WTC11 (cell line): Measurements from ENCODE around the gene PDE4B. TPM values are rescaled to one million over a fixed set of nuclear protein-coding genes. Genes with fewer than 3 reads are reported as not detected.

Experiments
- ATAC-seq: fragments of 200-7000 bp; cut with Tn5 transposase; 2 replicates; pipeline ENCODE4 v1.10.0; 2021; ENCODE audit warnings: mild to moderate bottlenecking, moderate library complexity
- CTCF ChIA-PET: fragments of 300-600 bp; sonication (Branson Sonifier 250); formaldehyde crosslinking; loops from one replicate; lab custom pipeline; 2021; ENCODE audit warnings: antibody characterized with exemption; lab: Charles Lee
- POLR2A ChIA-PET: fragments of 350-600 bp; sonication (Branson Sonifier 250); formaldehyde crosslinking; loops from one replicate; lab custom pipeline; 2021; ENCODE audit warnings: antibody characterized with exemption; lab: Charles Lee
- DNase-seq: peaks from one replicate; pipeline ENCODE4 v3.0.0; 2021; ENCODE audit warnings: low spot score
- H3K27ac Mint-ChIP-seq: 2 replicates; pipeline ENCODE4 v1.8.0; 2021; ENCODE audit warnings: mixed read lengths
- H3K27me3 Mint-ChIP-seq: 2 replicates; pipeline ENCODE4 v1.8.0; 2021; ENCODE audit warnings: low read depth, mild to moderate bottlenecking, moderate library complexity, mixed read lengths
- H3K36me3 Mint-ChIP-seq: 2 replicates; pipeline ENCODE4 v1.8.0; 2021; ENCODE audit warnings: mixed read lengths
- H3K4me1 Mint-ChIP-seq: 2 replicates; pipeline ENCODE4 v1.8.0; 2022; ENCODE audit warnings: mixed read lengths
- H3K4me3 Mint-ChIP-seq: 2 replicates; pipeline ENCODE4 v1.8.0; 2021; ENCODE audit warnings: mild to moderate bottlenecking, moderate library complexity, mixed read lengths
- H3K9me3 Mint-ChIP-seq: 2 replicates; pipeline ENCODE4 v1.8.0; 2021; ENCODE audit warnings: mixed read lengths
- AFF4 ChIP-seq: sonication (generic); formaldehyde crosslinking; IDR thresholded peaks from 2 replicates; pipeline ENCODE4 v1.8.1; 2023; ENCODE audit warnings: mild to moderate bottlenecking, missing genetic modification reagents, borderline replicate concordance
- AR ChIP-seq: fragments of 250-450 bp; sonication (Bioruptor Pico); IDR thresholded peaks from 2 replicates; pipeline ENCODE4 v1.9.0; 2021; ENCODE audit warnings: mild to moderate bottlenecking
- ARID4B ChIP-seq: sonication (generic); formaldehyde crosslinking; IDR thresholded peaks from 2 replicates; pipeline ENCODE4 v1.8.0; 2023; ENCODE audit warnings: missing genetic modification reagents, mild to moderate bottlenecking, borderline replicate concordance
- ATF1 ChIP-seq: sonication (generic); formaldehyde crosslinking; IDR thresholded peaks from 2 replicates; pipeline ENCODE4 v1.8.1; 2023; ENCODE audit warnings: mild to moderate bottlenecking, moderate library complexity, missing genetic modification reagents
- ATF2 ChIP-seq: sonication (generic); formaldehyde crosslinking; IDR thresholded peaks from 2 replicates; pipeline ENCODE4 v1.8.1; 2022; ENCODE audit warnings: low read depth, missing genetic modification reagents, borderline replicate concordance
- CREB1 ChIP-seq: sonication (generic); formaldehyde crosslinking; IDR thresholded peaks from 2 replicates; pipeline ENCODE4 v1.8.0; 2023; ENCODE audit warnings: mild to moderate bottlenecking, missing genetic modification reagents
- E2F5 ChIP-seq: sonication (generic); formaldehyde crosslinking; IDR thresholded peaks from 2 replicates; pipeline ENCODE4 v1.8.1; 2022; ENCODE audit warnings: mild to moderate bottlenecking, moderate library complexity, missing genetic modification reagents
- HMGXB4 ChIP-seq: sonication (generic); formaldehyde crosslinking; IDR thresholded peaks from 2 replicates; pipeline ENCODE4 v1.8.1; 2023; ENCODE audit warnings: mild to moderate bottlenecking, moderate library complexity, missing genetic modification reagents
- KAT7 ChIP-seq: sonication (generic); formaldehyde crosslinking; IDR thresholded peaks from 2 replicates; pipeline ENCODE4 v1.8.1; 2023; ENCODE audit warnings: missing genetic modification reagents, mild to moderate bottlenecking, borderline replicate concordance
- MAX ChIP-seq: sonication (generic); formaldehyde crosslinking; IDR thresholded peaks from 2 replicates; pipeline ENCODE4 v1.8.0; 2022; ENCODE audit warnings: mild to moderate bottlenecking, missing genetic modification reagents
- SP1 ChIP-seq: sonication (generic); formaldehyde crosslinking; conservative IDR thresholded peaks from 2 replicates; pipeline ENCODE4 v1.8.1; 2022; ENCODE audit warnings: missing genetic modification reagents
- ZMAT4 ChIP-seq: fragments of 250-450 bp; sonication (Bioruptor Pico); IDR thresholded peaks from 2 replicates; pipeline ENCODE4 v1.9.0; 2021; ENCODE audit warnings: mild to moderate bottlenecking
- ZNF416 ChIP-seq: fragments of 250-450 bp; sonication (Bioruptor Pico); IDR thresholded peaks from 2 replicates; pipeline ENCODE4 v1.9.0; 2021; ENCODE audit warnings: mild to moderate bottlenecking, inconsistent platforms
- ZNF512 ChIP-seq: sonication (generic); formaldehyde crosslinking; IDR thresholded peaks from 2 replicates; pipeline ENCODE4 v1.8.1; 2022; ENCODE audit warnings: missing genetic modification reagents, borderline replicate concordance
- ZSCAN18 ChIP-seq: fragments of 250-450 bp; sonication (Bioruptor Pico); IDR thresholded peaks from 2 replicates; pipeline ENCODE4 v2.1.2; 2022; ENCODE audit warnings: mild to moderate bottlenecking, moderate library complexity
- total RNA-seq: library from RNA; stranded (reverse); gene quantifications from 3 replicates; pipeline ENCODE4 v1.2.3, GENCODE V29; 2021

The PDE4B gene
- total RNA-seq, 1 experiment from 2014 or later, result 8.0 TPM

GRCh38 chr1:66395202-66396061, 602.7 kb downstream of the PDE4B start:
- no peak for ATAC-seq
- Mint-ChIP-seq H3K27me3 (no peaks in the 10 kb centered on the region), H3K4me3 (no peak overlapping the region), H3K27ac (no peak overlapping the region), H3K9me3 (peaks cover 7% of the 10 kb centered on the region), H3K36me3 (peaks cover 3% of the 10 kb centered on the region; the same call in 1 of the 2 replicates), H3K4me1 (peaks cover 3% of the 10 kb centered on the region; the same call in 1 of the 2 replicates)
- ChIA-PET CTCF (interaction anchor here (2.0 kb wide), 1 partner anchor 51 kb away, joined by 5 read pairs; no protein-coding TSS in a partner anchor), POLR2A (no interaction called here)
- DNase-seq, result no peak
- TF ChIP-seq MAX (CRISPR knock-in tag) (no peak), ARID4B (CRISPR knock-in tag) (no peak), AFF4 (CRISPR knock-in tag) (no peak), ZSCAN18 (CRISPR knock-in tag) (no peak), ZNF416 (CRISPR knock-in tag) (no peak), E2F5 (no peak), SP1 (CRISPR knock-in tag) (no peak), ZMAT4 (CRISPR knock-in tag) (no peak), ZNF512 (CRISPR knock-in tag) (no peak), AR (CRISPR knock-in tag) (no peak), KAT7 (no peak), CREB1 (CRISPR knock-in tag) (no peak), HMGXB4 (CRISPR knock-in tag) (no peak), ATF2 (no peak), ATF1 (CRISPR knock-in tag) (no peak)
